GM19452 (cell line): ENCODE data around the gene ANKRD55.
A peak's percentile ranks its signal among the peaks of the same experiment; 100 is the strongest.
"Not testable (repeated sequence)": the region's sequence is repeated elsewhere in the genome, so short reads cannot be mapped to it uniquely, and the experiment has no call there.

Experiments
- ATAC-seq: cut with Tn5 transposase; IDR thresholded peaks from one replicate; pipeline ENCODE4 v1.9.1; 2021; ENCODE audit not compliant: unreplicated experiment

The ANKRD55 gene

GRCh38 chr5:56147106-56147505, 86.0 kb downstream of the ANKRD55 start:
- ATAC-seq: no peak

- no peak for ATAC-seq
These were observed 86.5 kb downstream of the ANKRD55 start for GRCh38 chr5:56146674-56147073.

GRCh38 chr5:56145511-56145910, 87.6 kb downstream of the ANKRD55 start:
- ATAC-seq: no peak

GRCh38 chr5:56145106-56145505, 88.0 kb downstream of the ANKRD55 start:
- ATAC-seq: no peak

DNA sequence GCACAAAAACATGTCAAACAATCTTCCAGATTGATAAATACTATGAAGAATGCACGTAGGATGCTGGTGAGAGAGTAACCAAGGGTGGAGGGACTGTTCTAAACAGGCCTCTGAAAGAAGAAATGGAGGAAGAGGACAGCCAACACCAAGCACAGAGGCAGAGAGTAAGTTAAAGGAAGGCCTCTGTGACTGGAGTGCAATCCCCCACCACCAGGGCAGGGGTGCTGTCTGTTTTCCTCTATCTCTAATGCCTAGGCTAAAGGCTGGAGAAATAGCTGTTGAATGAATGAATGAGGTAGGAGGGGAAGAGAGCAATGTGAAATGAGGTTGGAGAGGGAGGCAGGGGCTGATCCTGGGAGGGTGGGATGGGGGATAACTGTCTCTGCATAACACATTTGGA, 88.9 kb downstream of the ANKRD55 start:
- no peak for ATAC-seq

DNA sequence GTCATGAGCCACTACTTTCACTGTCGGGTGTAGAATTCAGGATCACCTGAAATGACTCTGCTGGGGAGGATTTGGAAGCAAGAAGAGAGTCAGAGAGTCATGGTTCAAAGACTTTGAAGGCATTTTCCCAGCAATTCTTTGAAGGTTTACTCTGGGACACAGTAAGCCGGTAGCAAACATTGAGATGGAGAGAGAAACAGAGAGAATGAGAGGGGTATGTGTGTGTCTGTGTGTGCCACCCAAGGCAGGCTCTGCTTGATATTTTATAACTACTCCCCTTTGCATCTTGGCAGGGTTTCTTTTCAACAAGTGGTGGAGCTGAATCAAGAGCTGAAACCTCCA, 89.8 kb downstream of the ANKRD55 start:
- no peak for ATAC-seq

- peak; percentile 87 for ATAC-seq
These were observed 90.3 kb downstream of the ANKRD55 start for GRCh38 chr5:56142614-56143372.

- no peak for ATAC-seq
These were observed 90.9 kb downstream of the ANKRD55 start for GRCh38 chr5:56142233-56142613.

GRCh38 chr5:56140073-56140472, 93.1 kb downstream of the ANKRD55 start:
- ATAC-seq: no peak

DNA sequence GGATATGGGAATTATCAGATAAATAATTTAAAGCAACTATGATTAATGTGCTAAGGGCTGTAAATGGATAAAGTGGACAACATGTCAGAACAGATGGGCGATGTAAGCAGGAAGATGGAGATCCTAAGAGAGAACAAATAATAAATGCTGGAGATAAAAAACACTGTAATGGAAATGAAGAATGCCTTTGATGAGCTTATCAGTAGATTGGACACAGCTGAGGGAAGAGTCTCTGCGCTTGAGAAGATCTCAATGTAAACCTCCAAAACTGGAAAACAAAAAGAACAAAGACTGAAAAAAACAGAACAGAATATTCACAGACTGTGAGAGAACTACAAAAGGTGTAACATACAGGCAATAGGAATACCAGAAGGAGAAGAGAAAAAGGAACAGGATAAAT, 102.5 kb downstream of the ANKRD55 start:
- ATAC-seq: no peak

DNA sequence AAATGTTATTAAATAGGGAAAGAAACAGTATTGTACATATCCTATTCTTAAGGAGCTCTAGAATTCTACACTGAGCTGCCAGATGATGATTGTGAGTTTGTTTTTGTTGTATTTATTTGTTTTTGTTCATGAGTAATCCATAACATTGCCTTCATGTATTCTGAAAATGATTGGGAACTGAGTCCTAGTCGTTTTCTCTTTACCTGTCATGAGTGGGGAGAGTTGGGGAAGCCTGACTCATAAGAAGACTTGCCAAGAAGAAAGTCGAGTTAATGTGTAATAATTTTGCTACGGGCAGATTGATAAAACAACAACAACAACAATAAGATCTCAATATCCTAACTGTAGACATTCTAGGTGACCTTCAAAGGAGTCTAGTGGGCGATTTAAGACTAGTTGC, 103.8 kb downstream of the ANKRD55 start:
- ATAC-seq: no peak

- ATAC-seq: no peak
These were observed 105.0 kb downstream of the ANKRD55 start for GRCh38 chr5:56128113-56128512.

DNA sequence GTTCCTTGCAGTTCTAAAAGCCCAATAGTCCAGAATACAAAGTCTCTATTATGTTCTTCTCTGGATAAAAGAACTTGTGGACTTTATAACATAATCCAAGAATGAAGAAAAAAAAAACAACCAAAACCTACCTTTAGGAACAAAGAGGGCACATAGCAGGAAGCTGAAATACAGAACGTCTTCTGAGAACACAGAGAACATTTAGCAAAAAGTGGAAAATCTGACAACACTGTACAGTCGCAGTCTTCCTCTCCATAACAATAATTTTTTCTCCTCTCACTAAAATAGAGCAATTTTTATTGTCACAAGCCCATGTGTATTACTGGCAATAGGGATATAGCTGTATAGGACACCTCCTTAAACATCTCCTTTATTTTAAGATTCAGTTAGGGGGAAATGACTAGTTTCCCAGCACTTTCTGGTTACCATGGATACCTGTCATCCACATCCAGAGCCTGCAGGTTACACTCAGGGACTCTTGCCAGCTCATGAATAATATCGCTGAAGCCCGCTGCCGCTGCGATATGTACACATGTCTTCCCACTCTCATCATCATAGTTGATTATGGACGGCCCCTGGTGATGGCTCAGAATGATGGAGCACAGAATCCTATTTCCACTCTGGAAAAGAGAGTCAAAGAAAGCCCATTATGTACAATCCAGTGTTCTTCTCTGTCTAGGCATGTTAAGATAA, 106.5 kb downstream of the ANKRD55 start:
- no peak for ATAC-seq

DNA sequence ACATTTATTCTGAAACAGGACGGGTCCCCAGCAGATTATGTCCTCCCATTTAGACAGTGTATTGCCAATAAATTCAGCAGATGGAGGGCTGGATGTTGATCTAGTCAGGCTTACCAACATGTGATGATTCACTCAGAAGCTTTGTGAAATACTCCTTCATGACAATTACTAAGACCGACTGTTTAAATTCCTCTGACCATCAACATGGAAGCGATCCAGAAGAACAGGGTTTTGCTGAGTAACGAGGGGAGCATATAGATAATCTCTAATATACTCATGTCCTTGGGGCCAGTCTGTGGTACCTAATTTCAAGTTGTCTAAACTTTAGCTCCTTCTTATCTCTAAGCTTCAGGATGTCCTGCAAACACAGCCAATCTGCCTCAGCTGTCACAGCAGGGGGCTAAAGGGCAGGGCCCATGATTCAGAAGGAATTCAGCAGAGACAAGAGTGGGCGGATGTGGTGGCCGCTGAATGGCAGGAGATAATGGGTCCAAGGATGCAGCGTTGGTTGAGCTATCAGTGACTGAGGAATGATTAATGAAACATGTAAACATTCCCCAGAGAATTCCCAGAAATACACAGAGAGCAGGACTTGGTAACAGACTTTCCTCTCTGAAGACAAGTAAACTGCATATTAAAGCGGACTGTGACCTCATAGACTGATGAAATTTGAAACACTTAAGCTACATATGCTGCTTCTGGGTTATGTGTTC, 109.4 kb downstream of the ANKRD55 start:
- no peak for ATAC-seq

DNA sequence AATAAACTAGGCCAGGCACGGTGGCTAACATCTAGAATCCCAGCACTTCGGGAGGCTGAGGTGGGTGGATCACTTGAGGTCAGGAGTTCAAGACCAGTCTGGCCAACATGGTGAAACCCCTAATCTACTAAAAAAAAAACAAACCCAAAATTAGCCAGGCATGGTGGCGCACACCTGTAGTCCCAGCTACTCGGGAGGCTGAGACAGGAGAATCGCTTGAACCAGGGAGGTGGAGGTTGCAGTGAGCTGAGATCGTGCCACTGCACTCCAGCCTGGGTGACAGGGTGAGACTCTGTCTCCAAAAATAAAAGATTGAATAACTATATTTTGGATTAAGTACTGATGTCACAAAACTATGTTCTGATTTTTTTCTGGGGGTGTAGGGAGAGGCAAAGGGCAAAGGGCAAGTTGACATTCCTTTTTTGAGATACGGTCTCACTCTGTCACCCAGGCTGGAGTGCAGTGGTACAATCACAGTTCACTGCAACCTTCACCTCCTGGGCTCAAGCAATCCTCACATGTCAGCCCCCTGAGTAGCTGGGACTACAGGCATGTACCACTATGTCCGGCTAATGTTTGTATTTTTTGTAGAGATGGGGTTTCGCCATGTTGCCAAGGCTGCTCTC, 110.7 kb downstream of the ANKRD55 start:
- ATAC-seq: not testable (repeated sequence)

DNA sequence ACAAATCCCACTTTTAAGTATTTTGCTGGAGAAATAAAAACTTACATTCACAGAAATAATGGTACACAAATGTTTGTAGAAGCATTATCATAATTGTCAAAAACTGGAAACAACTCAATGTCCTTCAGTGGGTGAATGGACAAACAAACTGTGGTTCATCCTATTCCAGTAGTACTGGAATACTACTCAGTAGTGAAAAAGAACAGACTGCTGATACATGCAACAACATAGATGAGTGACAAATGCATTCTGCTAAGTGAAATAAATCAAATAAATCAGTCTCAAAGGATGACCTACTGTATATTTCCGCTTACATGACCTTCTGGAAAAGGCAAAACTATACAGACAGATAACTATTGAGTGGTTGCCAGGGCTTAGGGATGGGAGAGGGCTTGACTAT, 114.1 kb downstream of the ANKRD55 start:
- ATAC-seq: no peak

GRCh38 chr5:56116599-56117141, 116.5 kb downstream of the ANKRD55 start:
- no peak for ATAC-seq

GRCh38 chr5:56115589-56115988, 117.5 kb downstream of the ANKRD55 start:
- ATAC-seq: no peak

DNA sequence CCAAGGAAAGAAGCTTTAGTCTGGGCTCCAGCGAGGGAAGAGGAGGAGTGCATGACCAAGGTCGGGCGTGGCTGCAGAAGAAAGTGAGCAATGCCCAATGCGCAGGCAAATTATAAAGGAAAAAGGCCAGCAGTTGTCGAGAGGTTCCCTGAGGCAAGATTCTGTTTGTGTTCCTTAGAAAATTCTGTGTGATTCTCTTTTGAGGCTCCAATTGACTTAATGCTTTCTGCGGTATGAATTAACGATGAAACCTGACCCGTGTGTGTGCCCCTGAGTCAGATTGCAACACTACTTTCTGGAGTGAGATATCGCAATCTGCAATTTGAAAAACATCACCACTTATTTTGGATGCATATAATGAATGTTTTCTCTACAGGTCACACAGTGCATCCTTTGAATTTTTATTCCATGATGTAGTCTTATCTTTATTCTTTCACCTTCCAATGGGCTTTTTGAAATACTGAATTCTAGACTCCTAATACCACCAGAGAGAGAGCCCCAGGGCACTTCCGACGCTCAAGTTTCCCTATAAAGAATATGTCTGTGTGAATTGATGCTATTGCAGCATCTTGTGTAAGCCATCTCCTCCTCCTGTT, 120.5 kb downstream of the ANKRD55 start:
- ATAC-seq: no peak

- ATAC-seq: no peak
These were observed 121.7 kb downstream of the ANKRD55 start for GRCh38 chr5:56111404-56111781.
